Panc1 (cell line): ENCODE measurements around the gene SLIT3. TPM values are rescaled to one million over a fixed set of nuclear protein-coding genes. Genes with fewer than 3 reads are reported as not detected.

Experiments
- ATAC-seq: fragments of 200-7000 bp; cut with Tn5 transposase; 2 replicates; pipeline ENCODE4 v1.9.1; 2020; ENCODE audit warnings: mild to moderate bottlenecking, moderate library complexity
- BruUV-seq: library from RNA; stranded (reverse); fragments of 400-500 nt; replicated peaks from 2 replicates; lab custom pipeline; 2021; lab: Mats Ljungman, UMichigan
- CTCF ChIA-PET: fragments of 300-600 bp; sonication (Branson Sonifier 250); formaldehyde crosslinking; loops from one replicate; lab custom pipeline; 2022; ENCODE audit warnings: antibody characterized with exemption; lab: Charles Lee
- POLR2A ChIA-PET: fragments of 300-600 bp; sonication (Branson Sonifier 250); formaldehyde crosslinking; loops from one replicate; lab custom pipeline; 2022; ENCODE audit warnings: antibody characterized with exemption; lab: Charles Lee
- DNase-seq: peaks from one replicate; pipeline ENCODE4 v3.0.0-alpha.2; 2010; ENCODE audit warnings: low read depth, low spot score
- H3K27ac ChIP-seq: 2 replicates; pipeline ENCODE4 v1.5.1; 2011; ENCODE audit warnings: mild to moderate bottlenecking, low read length, inconsistent platforms
- H3K27me3 ChIP-seq: fragments of 200-500 bp; sonication (Bioruptor generic); 2 replicates; pipeline ENCODE4 v1.6.0; 2014; ENCODE audit warnings: low read length, inconsistent platforms; ENCODE audit not compliant: control insufficient read depth, insufficient read depth
- H3K36me3 ChIP-seq: fragments of 200-500 bp; sonication (Bioruptor generic); 2 replicates; pipeline ENCODE4 v1.5.1; 2014; ENCODE audit warnings: inconsistent platforms, mild to moderate bottlenecking, low read length, moderate library complexity; ENCODE audit not compliant: control insufficient read depth, insufficient read depth
- H3K4me1 ChIP-seq: 2 replicates; pipeline ENCODE4 v1.5.1; 2011; ENCODE audit warnings: inconsistent platforms, mild to moderate bottlenecking, low read length, moderate library complexity; ENCODE audit not compliant: control insufficient read depth, insufficient read depth
- H3K4me3 ChIP-seq, 2 experiments: 2 replicates each; pipeline ENCODE4 v1.5.1; 2011 to 2012; ENCODE audit warnings: low read depth in 2 of 2, low read length in 2 of 2, mild to moderate bottlenecking in 2 of 2, inconsistent platforms in 1 of 2, moderate library complexity in 1 of 2
- H3K9me3 ChIP-seq: fragments of 200-500 bp; sonication (Bioruptor generic); 2 replicates; pipeline ENCODE4 v1.5.1; 2014; ENCODE audit warnings: low read depth, mild to moderate bottlenecking, inconsistent platforms, low read length, moderate library complexity; ENCODE audit not compliant: control insufficient read depth, insufficient read depth
- POLR2AphosphoS5 ChIP-seq: IDR thresholded peaks from 2 replicates; pipeline ENCODE4 v1.6.1; 2012; ENCODE audit warnings: mild to moderate bottlenecking, low read depth, low read length, moderate library complexity
- SIN3A ChIP-seq: IDR thresholded peaks from 2 replicates; pipeline ENCODE4 v1.6.1; 2012; ENCODE audit warnings: low read depth, mild to moderate bottlenecking, low read length, moderate library complexity, borderline replicate concordance; ENCODE audit not compliant: insufficient read depth
- TCF7L2 ChIP-seq: IDR thresholded peaks from 2 replicates; pipeline ENCODE4 v1.6.1; 2011; ENCODE audit warnings: mild to moderate bottlenecking, low read depth, low read length, inconsistent platforms
- in situ Hi-C: cut with HindIII; loops from 2 replicates; pipeline ENCODE4 v1.10.0; 2016; ENCODE audit warnings: low sequenced_read_pairs, low pct_unique_long_range_greater_than_20kb
- intact Hi-C: fragments of 100-400 bp; cut with micrococcal nuclease; formaldehyde crosslinking; loops from one replicate; pipeline ENCODE4 v1.10.0; 2022; ENCODE audit not compliant: unreplicated experiment
- total RNA-seq: library from RNA; stranded (reverse); gene quantifications from one replicate; pipeline ENCODE4 v1.2.1, GENCODE V29; 2021; ENCODE audit not compliant: unreplicated experiment
- TF ChIP-seq, protein P1 (sequence below): fragments of 450-650 bp; IDR thresholded peaks from 2 replicates; pipeline ENCODE4 v1.5.1; 2017; ENCODE audit warnings: mild to moderate bottlenecking
- TF ChIP-seq, protein P2 (sequence below), 2 experiments: IDR thresholded peaks; 2 replicates each; pipeline ENCODE4 v1.6.1; 2011 to 2012; ENCODE audit warnings: low read depth in 2 of 2, control low read depth in 1 of 2, low read length in 1 of 2, mild to moderate bottlenecking in 1 of 2, moderate library complexity in 1 of 2; ENCODE audit not compliant: insufficient read depth in 1 of 2

Gene SLIT3
- total RNA-seq, 1 experiment from 2014 or later = 26.4 TPM

DNA sequence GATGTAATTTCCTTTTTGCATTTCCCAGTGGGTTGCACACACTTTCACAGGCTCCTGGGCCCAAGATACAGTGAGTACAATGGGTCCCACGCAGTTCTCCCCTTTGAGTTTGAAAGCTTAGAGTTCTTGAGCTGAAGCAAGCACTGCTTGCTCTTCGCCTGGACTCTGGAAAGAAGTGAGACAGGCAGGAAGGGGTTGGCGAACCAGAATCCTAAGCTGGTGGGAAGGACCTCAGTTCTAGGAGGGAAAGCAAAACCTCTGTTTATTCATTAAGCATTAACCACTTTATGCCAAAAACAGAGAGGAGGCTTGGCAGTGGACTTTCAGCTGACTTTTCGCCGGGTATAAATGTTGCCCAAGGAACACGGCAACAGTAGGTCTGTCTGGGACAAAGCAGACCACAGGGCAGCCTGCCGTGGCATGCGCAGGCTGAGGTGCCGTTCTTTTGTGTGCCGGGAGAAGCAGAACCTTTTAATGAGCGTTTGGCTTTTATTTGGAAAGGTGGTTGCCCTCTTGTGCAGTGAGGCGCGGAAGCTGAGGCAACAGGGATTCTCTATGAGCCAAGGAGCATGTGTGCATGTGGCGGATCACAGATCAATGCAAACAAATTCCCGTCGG, 481.8 kb downstream of the SLIT3 start:
- in situ Hi-C loops = no loop called here
- ChIA-PET CTCF (no interaction called here), POLR2A (no interaction called here)
- intact Hi-C loops = no loop called here
- TF ChIP-seq TCF7L2 = no peak
- TF ChIP-seq, protein P1, sequence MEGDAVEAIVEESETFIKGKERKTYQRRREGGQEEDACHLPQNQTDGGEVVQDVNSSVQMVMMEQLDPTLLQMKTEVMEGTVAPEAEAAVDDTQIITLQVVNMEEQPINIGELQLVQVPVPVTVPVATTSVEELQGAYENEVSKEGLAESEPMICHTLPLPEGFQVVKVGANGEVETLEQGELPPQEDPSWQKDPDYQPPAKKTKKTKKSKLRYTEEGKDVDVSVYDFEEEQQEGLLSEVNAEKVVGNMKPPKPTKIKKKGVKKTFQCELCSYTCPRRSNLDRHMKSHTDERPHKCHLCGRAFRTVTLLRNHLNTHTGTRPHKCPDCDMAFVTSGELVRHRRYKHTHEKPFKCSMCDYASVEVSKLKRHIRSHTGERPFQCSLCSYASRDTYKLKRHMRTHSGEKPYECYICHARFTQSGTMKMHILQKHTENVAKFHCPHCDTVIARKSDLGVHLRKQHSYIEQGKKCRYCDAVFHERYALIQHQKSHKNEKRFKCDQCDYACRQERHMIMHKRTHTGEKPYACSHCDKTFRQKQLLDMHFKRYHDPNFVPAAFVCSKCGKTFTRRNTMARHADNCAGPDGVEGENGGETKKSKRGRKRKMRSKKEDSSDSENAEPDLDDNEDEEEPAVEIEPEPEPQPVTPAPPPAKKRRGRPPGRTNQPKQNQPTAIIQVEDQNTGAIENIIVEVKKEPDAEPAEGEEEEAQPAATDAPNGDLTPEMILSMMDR = no peak
- no peak for TF ChIP-seq SIN3A
- TF ChIP-seq, protein P2, sequence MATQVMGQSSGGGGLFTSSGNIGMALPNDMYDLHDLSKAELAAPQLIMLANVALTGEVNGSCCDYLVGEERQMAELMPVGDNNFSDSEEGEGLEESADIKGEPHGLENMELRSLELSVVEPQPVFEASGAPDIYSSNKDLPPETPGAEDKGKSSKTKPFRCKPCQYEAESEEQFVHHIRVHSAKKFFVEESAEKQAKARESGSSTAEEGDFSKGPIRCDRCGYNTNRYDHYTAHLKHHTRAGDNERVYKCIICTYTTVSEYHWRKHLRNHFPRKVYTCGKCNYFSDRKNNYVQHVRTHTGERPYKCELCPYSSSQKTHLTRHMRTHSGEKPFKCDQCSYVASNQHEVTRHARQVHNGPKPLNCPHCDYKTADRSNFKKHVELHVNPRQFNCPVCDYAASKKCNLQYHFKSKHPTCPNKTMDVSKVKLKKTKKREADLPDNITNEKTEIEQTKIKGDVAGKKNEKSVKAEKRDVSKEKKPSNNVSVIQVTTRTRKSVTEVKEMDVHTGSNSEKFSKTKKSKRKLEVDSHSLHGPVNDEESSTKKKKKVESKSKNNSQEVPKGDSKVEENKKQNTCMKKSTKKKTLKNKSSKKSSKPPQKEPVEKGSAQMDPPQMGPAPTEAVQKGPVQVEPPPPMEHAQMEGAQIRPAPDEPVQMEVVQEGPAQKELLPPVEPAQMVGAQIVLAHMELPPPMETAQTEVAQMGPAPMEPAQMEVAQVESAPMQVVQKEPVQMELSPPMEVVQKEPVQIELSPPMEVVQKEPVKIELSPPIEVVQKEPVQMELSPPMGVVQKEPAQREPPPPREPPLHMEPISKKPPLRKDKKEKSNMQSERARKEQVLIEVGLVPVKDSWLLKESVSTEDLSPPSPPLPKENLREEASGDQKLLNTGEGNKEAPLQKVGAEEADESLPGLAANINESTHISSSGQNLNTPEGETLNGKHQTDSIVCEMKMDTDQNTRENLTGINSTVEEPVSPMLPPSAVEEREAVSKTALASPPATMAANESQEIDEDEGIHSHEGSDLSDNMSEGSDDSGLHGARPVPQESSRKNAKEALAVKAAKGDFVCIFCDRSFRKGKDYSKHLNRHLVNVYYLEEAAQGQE (IDR thresholded peaks at IDR 0.05; ENCODE audit: insufficient read depth in 1 of 2, low read depth in 2 of 2, low read length in 1 of 2) = no peak
- no peak for TF ChIP-seq POLR2AphosphoS5
- no peaks in the 10 kb centered on the region for H3K36me3 ChIP-seq
- DNase-seq = no peak
- no TSS peak for BruUV-seq
- H3K4me1 ChIP-seq = no peaks in the 10 kb centered on the region
- no peaks in the 10 kb centered on the region for H3K9me3 ChIP-seq
- no peaks in the 10 kb centered on the region for H3K27me3 ChIP-seq
- no peak overlapping the region for H3K4me3 ChIP-seq
- no peak overlapping the region for H3K27ac ChIP-seq
- ATAC-seq = no peak

DNA sequence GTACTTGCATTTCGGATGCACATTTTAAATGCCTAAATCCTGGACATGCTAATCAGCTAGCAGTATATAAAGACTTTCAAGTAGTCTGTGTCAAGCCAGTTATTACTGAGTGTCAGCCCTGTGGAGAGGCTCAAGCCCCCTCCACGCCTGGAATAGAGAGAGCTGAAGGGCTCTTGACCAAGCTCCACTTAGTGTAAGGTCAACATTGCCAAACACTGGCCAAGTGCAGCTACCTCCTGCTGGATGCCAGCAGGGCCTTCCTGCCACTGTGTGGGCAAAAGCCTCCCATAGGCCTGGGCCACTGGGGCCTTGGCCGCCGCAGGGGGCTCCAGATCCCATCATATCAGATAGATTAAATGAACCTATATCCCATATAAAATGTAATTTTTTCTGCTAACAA, 482.4 kb downstream of the SLIT3 start:
- Histone ChIP-seq H3K4me1 (no peaks in the 10 kb centered on the region), H3K27me3 (no peaks in the 10 kb centered on the region), H3K27ac (no peak overlapping the region), H3K4me3 (no peak overlapping the region), H3K9me3 (no peaks in the 10 kb centered on the region), H3K36me3 (no peaks in the 10 kb centered on the region)
- ATAC-seq = no peak
- ChIA-PET CTCF (no interaction called here), POLR2A (no interaction called here)
- no TSS peak for BruUV-seq
- intact Hi-C loops (no loop called here), in situ Hi-C loops (no loop called here)
- TF ChIP-seq TCF7L2 (no peak), POLR2AphosphoS5 (no peak), SIN3A (no peak)
- TF ChIP-seq, protein P1 = no peak
- TF ChIP-seq, protein P2 (IDR thresholded peaks at IDR 0.05; ENCODE audit: insufficient read depth in 1 of 2, low read depth in 2 of 2, low read length in 1 of 2) = no peak
- DNase-seq = no peak
